ENCODE data around the gene RPL10A. TPM values are rescaled to one million over a fixed set of nuclear protein-coding genes. Genes with fewer than 3 reads are reported as not detected.

RPL10A gene
- total and polyA plus RNA-seq, 2 of the 8 experiments (the other 6 are each of a cell fraction or from before 2014, with no cell fraction given): 1,893 to 2,948 TPM

DNA sequence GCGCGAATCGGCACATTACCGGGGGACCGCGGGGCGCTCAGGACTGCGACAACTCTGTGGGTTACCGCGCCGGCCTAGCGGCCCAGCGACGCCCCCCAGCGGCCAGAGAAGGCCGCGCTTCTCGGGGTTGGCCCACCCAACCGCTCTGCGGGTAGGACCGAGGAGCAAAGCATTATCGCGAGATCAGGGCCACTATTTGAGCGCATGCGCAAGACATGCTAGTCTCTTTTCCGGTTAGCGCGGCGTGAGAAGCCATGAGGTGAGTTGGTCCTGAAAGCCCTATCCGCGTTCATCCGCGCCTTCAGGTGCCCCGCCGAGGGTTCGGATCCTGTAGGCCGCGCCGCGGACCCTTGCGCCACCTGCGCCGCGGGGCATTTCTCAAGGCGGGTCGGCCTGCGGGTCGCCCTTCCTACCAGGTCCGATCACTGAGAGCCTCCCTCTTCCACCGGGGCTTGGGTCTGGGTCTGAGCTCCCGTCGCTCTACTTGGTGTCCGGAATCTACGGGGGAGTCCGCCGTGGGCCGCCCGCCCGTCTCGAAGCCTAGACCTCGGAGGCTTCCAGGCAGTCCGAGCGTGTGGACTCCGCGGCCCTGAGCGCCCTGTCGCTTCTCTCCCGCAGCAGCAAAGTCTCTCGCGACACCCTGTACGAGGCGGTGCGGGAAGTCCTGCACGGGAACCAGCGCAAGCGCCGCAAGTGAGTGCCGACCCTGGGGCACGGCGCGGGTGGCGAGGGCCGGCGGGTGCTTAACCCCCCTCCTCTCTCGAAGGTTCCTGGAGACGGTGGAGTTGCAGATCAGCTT, at the start of gene RPL10A (continued):
- peak; percentile 99 for TF ChIP-seq TAF7 (optimal IDR thresholded peaks at IDR 0.05; ENCODE audit: borderline replicate concordance, low read depth, low read length)
- TF ChIP-seq POLR2AphosphoS5 (IDR thresholded peaks at IDR 0.05; ENCODE audit: low read depth, low read length): peak; percentile 100
- TF ChIP-seq SIRT6 (IDR thresholded peaks at IDR 0.05; ENCODE audit: low read length): no peak
- TF ChIP-seq RNF2 (IDR thresholded peaks at IDR 0.05; ENCODE audit: borderline replicate concordance, low read depth, low read length, missing control alignments, poor library complexity, severe bottlenecking): no peak
- peak; percentile 60 for TF ChIP-seq NRF1 (IDR thresholded peaks at IDR 0.05; ENCODE audit: low read depth, low read length)
- TF ChIP-seq PHF8 (conservative IDR thresholded peaks at IDR 0.05; ENCODE audit: low read depth, low read length): peak; percentile 99
- TF ChIP-seq JUN (IDR thresholded peaks at IDR 0.05; ENCODE audit: low read depth, low read length): no peak
- no peak for TF ChIP-seq RXRA (IDR thresholded peaks at IDR 0.05; ENCODE audit: insufficient read depth, low read depth, low read length)
- TF ChIP-seq EZH2 (IDR thresholded peaks at IDR 0.05; ENCODE audit: low read depth, low read length, severe bottlenecking): no peak
- TF ChIP-seq EGR1 (IDR thresholded peaks at IDR 0.05; ENCODE audit: borderline replicate concordance, low read depth, low read length): no peak
- no peak for TF ChIP-seq CHD1 (IDR thresholded peaks at IDR 0.05; ENCODE audit: low read depth, low read length)
- TF ChIP-seq, protein P1, sequence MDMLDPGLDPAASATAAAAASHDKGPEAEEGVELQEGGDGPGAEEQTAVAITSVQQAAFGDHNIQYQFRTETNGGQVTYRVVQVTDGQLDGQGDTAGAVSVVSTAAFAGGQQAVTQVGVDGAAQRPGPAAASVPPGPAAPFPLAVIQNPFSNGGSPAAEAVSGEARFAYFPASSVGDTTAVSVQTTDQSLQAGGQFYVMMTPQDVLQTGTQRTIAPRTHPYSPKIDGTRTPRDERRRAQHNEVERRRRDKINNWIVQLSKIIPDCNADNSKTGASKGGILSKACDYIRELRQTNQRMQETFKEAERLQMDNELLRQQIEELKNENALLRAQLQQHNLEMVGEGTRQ (IDR thresholded peaks at IDR 0.05; ENCODE audit: low read length): no peak
- no peak for TF ChIP-seq FOSL1 (IDR thresholded peaks at IDR 0.05; ENCODE audit: insufficient read depth, low read depth, low read length)
- no peak for TF ChIP-seq CBX5 (IDR thresholded peaks at IDR 0.05; ENCODE audit: low read depth, low read length)
- TF ChIP-seq CEBPB (IDR thresholded peaks at IDR 0.05; ENCODE audit: low read depth, low read length): no peak
- no peak for TF ChIP-seq SIX5 (IDR thresholded peaks at IDR 0.05; ENCODE audit: low read depth, low read length)
- TF ChIP-seq CTBP2 (IDR thresholded peaks at IDR 0.05; ENCODE audit: borderline replicate concordance, insufficient read depth, insufficient read length, low read length): peak; percentile 68
- peak; percentile 40 for TF ChIP-seq NANOG (IDR thresholded peaks at IDR 0.05; ENCODE audit: insufficient read depth, low read depth, low read length, poor library complexity, severe bottlenecking)
- TF ChIP-seq, protein P2, sequence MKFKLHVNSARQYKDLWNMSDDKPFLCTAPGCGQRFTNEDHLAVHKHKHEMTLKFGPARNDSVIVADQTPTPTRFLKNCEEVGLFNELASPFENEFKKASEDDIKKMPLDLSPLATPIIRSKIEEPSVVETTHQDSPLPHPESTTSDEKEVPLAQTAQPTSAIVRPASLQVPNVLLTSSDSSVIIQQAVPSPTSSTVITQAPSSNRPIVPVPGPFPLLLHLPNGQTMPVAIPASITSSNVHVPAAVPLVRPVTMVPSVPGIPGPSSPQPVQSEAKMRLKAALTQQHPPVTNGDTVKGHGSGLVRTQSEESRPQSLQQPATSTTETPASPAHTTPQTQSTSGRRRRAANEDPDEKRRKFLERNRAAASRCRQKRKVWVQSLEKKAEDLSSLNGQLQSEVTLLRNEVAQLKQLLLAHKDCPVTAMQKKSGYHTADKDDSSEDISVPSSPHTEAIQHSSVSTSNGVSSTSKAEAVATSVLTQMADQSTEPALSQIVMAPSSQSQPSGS (IDR thresholded peaks at IDR 0.05; ENCODE audit: low read length): peak; percentile 85
- TF ChIP-seq KDM1A (IDR thresholded peaks at IDR 0.05; ENCODE audit: borderline replicate concordance, low read length): no peak
- TF ChIP-seq KDM4A (IDR thresholded peaks at IDR 0.05; ENCODE audit: low read depth, low read length, severe bottlenecking): peak; percentile 98

Data from H1 (cell line).